IPS-20b (cell line): ENCODE measurements around the gene ADGRB3.

Source experiments
- H3K27ac ChIP-seq: one replicate; pipeline ENCODE4 v1.5.1; 2013; ENCODE audit warnings: low read length
- H3K27me3 ChIP-seq: 2 replicates; pipeline ENCODE4 v1.6.1; 2013; ENCODE audit warnings: mild to moderate bottlenecking, low read length, inconsistent platforms; ENCODE audit not compliant: insufficient read depth
- H3K36me3 ChIP-seq: 2 replicates; pipeline ENCODE4 v1.6.1; 2013; ENCODE audit warnings: low read depth, mild to moderate bottlenecking, inconsistent platforms, low read length, moderate library complexity; ENCODE audit not compliant: insufficient read depth
- H3K4me1 ChIP-seq: 2 replicates; pipeline ENCODE4 v1.6.1; 2013; ENCODE audit warnings: mild to moderate bottlenecking, control low read depth, inconsistent platforms, low read length, moderate library complexity; ENCODE audit not compliant: insufficient read depth
- H3K4me3 ChIP-seq: 2 replicates; pipeline ENCODE4 v1.5.1; 2013; ENCODE audit warnings: mild to moderate bottlenecking, low read length, inconsistent platforms
- H3K9ac ChIP-seq: 2 replicates; pipeline ENCODE4 v1.6.1; 2013; ENCODE audit warnings: low read depth, mild to moderate bottlenecking, inconsistent platforms, low read length, moderate library complexity
- H3K9me3 ChIP-seq: 2 replicates; pipeline ENCODE4 v1.6.1; 2013; ENCODE audit warnings: mild to moderate bottlenecking, low read depth, low read length, inconsistent platforms; ENCODE audit not compliant: insufficient read depth

Gene ADGRB3

DNA sequence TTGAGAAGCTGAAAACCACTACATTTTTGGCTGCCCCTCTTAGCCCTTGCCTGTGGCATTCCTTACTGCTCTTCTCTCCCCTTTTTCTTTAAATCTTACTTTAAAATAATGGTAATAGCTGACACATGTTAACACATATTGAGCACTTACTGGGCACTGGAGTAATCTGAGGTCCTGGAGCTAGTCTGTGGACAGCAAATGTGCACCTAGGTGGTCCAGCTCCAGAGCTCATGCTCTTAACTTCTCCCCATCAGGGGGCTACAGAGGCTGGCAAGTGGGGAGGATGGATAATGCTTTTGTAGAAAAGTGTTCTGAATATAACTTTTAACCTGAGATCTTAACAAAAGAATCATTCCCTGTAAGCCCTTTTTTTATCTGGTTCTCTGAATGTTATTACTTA is 74.8 kb downstream of the ADGRB3 start:
- Histone ChIP-seq H3K27me3 (no peaks in the 10 kb centered on the region), H3K36me3 (no peaks in the 10 kb centered on the region)

DNA sequence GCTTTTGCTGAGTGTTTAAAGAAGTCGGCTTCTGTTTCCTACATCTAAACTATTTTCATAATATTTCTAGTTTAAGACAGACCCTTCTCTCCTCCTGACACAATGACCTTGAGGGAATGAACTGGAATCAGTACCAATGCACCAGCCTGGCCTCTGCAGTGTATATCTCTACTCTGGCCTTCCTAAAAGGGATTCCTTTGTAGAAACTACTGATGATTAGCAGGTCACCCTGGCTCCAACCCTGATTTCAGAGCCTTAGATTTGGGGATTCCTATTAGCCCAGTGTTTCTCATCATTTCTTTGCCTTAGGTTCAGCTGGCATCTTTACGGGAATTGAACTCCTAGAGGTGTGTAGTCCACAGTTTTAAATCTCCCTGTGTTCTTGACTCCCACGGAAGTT is 75.4 kb downstream of the ADGRB3 start:
- Histone ChIP-seq H3K27ac (no peak overlapping the region), H3K27me3 (no peaks in the 10 kb centered on the region), H3K9me3 (no peaks in the 10 kb centered on the region), H3K9ac (no peak overlapping the region), H3K4me3 (no peak overlapping the region), H3K36me3 (no peaks in the 10 kb centered on the region), H3K4me1 (peaks cover 7% of the 10 kb centered on the region; the same call in 1 of the 2 replicates)

More for the DNA sequence above, 74.8 kb downstream of the ADGRB3 start:
- H3K4me3 ChIP-seq, result no peak overlapping the region
- no peak overlapping the region for H3K27ac ChIP-seq
- peaks cover 11% of the 10 kb centered on the region; the same call in 1 of the 2 replicates for H3K4me1 ChIP-seq
- no peaks in the 10 kb centered on the region for H3K9me3 ChIP-seq
- no peak overlapping the region for H3K9ac ChIP-seq

DNA sequence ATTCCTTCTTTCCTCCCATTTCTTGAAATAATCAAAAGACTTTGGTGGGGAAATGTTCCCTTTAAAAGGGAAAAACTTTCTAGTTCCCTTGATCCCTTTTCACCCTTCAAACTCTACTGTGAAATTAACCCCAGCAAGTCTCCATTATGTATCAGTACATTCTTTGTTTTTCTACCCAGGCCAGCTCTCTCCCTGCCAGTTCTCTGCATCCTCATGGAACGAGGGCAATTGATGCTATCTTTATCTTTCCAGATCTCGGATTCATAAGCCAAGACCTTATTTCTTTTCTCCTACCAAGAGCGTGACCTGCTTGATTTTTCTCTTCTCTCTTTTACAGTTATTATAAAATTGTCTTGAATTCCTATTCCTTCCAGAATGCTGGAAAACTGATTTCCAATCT is 75.8 kb downstream of the ADGRB3 start:
- H3K9me3 ChIP-seq, result no peaks in the 10 kb centered on the region
- no peaks in the 10 kb centered on the region for H3K27me3 ChIP-seq
- H3K4me3 ChIP-seq, result no peak overlapping the region
- H3K36me3 ChIP-seq, result no peaks in the 10 kb centered on the region
- H3K9ac ChIP-seq, result no peak overlapping the region
- H3K27ac ChIP-seq, result no peak overlapping the region
- H3K4me1 ChIP-seq, result peaks cover 7% of the 10 kb centered on the region; the same call in 1 of the 2 replicates

DNA sequence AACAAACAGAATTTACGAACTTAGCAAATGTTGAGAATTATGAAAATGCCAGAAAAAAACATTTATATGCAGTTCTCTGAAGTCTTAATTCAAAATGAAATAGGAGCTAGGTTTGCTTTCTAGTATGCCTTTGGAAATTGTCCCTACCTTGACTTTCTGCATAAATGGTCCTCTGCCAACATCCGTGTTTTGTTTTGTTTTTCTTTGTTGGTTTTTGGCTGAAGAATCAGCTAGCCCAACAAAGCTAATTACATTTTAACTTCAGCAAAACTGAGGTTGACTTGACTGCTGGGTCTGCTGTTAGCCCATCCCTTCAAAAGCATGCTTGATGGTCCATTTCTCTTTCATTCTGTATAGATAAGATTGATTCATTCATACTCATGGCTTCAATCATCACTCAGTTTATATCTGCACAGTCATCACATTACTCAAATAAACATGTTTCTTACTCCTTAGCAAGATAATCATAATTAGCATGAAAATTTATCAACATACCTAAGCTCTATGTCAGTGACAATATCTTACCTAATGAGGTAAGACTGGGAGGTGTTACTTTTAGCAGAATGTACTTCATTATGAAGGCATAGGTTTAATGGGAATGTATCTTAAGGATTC is 76.4 kb downstream of the ADGRB3 start:
- H3K4me3 ChIP-seq, result no peak overlapping the region
- no peaks in the 10 kb centered on the region for H3K27me3 ChIP-seq
- H3K9me3 ChIP-seq, result no peaks in the 10 kb centered on the region
- H3K36me3 ChIP-seq, result no peaks in the 10 kb centered on the region
- no peak overlapping the region for H3K9ac ChIP-seq
- H3K4me1 ChIP-seq, result peaks cover 7% of the 10 kb centered on the region; the same call in 1 of the 2 replicates
- H3K27ac ChIP-seq, result no peak overlapping the region

DNA sequence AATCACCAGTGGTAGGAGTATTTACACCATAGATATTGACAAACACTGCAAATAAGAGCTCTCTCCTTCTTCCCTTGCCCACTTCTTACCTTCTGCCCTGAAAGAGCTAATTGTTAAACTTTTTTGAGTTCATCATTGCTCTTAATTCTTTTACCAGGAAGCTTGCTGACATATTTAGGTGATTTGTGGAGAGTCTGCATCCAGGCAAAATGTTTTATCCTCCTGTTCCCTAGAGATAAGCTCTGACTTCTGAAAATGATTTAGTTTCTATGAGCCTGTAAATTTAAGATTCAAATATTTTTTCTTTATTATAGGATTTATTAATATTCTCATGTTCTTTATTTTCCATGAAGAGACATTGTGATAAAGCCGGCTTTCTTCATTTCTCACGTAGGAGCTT is 81.5 kb downstream of the ADGRB3 start:
- H3K36me3 ChIP-seq, result no peaks in the 10 kb centered on the region
- no peaks in the 10 kb centered on the region for H3K27me3 ChIP-seq
- no peak overlapping the region for H3K4me3 ChIP-seq
- H3K9me3 ChIP-seq, result no peaks in the 10 kb centered on the region
- H3K4me1 ChIP-seq, result no peaks in the 10 kb centered on the region
- no peak overlapping the region for H3K27ac ChIP-seq
- H3K9ac ChIP-seq, result no peak overlapping the region

DNA sequence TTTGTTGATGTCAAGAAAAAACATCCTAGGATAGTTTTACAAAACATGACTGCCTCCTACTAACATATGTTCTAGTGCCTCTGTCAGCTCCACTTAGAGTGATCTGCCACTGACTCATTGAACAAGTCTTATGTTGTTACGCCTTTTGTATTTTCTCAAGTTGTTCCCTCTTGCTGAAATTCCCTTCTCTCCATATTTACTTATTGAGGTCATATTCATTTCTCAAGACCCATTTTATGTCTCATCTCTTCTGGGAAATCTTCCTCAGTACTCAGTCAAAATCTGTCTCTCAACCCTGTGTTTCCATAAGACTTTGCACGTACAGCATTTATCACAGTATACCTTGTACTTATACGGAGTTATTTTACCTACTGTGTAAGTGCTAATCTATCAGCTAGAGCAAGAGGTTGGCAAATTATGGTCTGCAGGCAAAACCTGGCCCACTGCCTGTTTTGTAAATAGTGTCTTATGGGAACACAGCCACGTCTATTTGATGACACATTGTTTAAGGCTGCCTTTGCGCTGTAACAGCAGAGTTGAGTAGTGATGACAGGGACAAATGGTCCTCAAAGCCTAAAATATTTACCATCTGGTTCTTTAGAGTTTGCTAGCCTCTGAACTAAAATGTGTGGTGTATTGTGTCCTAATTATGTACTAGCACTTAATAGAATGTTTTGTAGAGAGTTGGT is 83.4 kb downstream of the ADGRB3 start:
- Histone ChIP-seq H3K27me3 (no peaks in the 10 kb centered on the region), H3K4me3 (no peak overlapping the region), H3K36me3 (no peaks in the 10 kb centered on the region), H3K4me1 (no peaks in the 10 kb centered on the region), H3K27ac (no peak overlapping the region), H3K9ac (no peak overlapping the region), H3K9me3 (no peaks in the 10 kb centered on the region)

DNA sequence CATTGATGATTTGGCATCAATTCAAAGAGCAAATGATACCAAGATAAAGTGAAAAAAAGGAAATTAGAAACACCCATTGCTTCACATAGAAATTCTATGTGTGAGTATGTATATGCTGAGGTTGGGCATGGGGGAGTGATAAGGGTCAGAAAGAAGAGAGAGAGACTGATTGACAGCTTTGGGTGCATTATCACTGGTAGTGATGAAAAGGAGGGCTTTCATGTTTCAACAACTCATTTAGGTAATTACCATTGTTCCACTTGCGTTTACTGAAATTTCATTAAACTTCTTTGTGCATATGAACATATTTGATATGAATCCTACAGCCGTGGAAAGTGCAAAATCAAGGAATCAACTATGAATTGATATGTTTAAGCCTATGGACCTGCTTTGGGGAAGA is 84.7 kb downstream of the ADGRB3 start:
- no peaks in the 10 kb centered on the region for H3K9me3 ChIP-seq
- H3K4me3 ChIP-seq, result no peak overlapping the region

DNA sequence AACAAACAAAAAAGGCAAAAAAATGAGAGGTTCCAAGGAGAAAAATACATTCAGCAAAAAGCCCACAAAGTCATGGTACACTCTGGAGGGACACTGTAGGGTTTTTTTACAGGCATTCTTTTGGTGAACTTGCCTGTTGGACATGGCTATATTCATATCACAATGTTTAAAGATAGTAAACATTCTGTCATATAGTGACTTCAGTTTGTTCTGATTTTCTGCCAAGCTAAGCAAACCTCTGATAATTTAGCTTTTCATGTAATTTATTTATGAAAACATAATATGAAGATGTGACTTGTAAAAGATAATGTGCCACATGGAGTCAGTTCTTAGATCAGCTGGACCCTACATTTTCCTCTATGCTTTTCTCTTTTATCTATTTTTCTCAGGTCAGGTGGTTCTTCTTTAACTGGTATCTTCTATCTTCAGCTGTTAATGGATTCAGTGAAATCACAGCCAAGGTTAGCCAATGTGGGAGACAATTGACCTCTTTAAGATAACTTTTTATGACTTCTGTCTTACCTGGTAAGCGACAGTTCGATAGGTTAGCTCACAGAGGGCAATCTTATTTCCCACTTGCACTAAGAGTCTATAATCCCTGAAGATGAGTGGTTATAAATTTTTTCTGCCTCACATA is 87.9 kb downstream of the ADGRB3 start:
- Histone ChIP-seq H3K36me3 (no peaks in the 10 kb centered on the region), H3K4me3 (no peak overlapping the region), H3K9me3 (no peaks in the 10 kb centered on the region), H3K9ac (no peak overlapping the region), H3K27ac (no peak overlapping the region), H3K4me1 (no peaks in the 10 kb centered on the region), H3K27me3 (no peaks in the 10 kb centered on the region)

More for the DNA sequence above, 84.7 kb downstream of the ADGRB3 start:
- Histone ChIP-seq H3K27ac (no peak overlapping the region), H3K27me3 (no peaks in the 10 kb centered on the region), H3K36me3 (no peaks in the 10 kb centered on the region), H3K9ac (no peak overlapping the region), H3K4me1 (no peaks in the 10 kb centered on the region)

DNA sequence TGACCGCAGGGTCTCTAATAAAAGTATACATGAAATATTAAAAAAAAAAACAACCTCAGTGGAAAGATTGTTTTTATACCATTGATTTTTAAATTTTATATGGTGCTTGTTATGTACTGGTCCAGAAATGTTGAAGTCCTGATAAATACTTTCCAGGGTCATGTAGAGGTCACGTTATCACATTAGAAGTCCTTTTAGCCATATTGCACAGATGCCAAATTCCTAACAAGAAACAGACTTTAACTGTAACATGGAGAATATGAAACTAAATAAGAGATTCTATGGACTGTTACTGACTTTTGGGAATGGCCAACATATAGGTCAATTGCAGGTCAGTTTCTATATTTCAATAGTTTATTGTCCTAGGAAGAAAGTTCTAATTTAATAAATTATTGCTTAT is 89.0 kb downstream of the ADGRB3 start:
- Histone ChIP-seq H3K27ac (no peak overlapping the region), H3K4me3 (no peak overlapping the region), H3K36me3 (no peaks in the 10 kb centered on the region), H3K9ac (no peak overlapping the region), H3K27me3 (no peaks in the 10 kb centered on the region), H3K4me1 (no peaks in the 10 kb centered on the region), H3K9me3 (no peaks in the 10 kb centered on the region)

DNA sequence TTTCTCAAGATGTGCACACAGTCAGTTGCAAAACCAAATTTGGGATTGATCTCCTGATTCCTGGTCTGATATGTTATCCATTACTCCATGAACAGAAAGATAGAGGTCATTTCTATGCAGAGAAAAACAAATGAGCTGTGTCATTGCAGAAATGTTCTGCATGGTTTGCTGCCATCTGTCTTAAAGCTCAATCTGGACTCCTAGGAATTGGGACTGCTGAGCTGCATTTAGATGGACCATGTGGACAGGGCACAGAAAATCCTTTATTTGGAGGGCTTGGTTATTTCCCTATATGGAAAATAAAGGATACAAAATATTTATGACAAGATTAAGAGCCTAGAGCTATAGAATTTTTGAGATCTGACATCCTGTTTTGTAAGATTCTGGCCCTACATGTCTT is 91.3 kb downstream of the ADGRB3 start:
- Histone ChIP-seq H3K27ac (no peak overlapping the region), H3K4me1 (no peaks in the 10 kb centered on the region), H3K4me3 (no peak overlapping the region), H3K27me3 (no peaks in the 10 kb centered on the region), H3K9ac (no peak overlapping the region), H3K36me3 (no peaks in the 10 kb centered on the region), H3K9me3 (no peaks in the 10 kb centered on the region)

DNA sequence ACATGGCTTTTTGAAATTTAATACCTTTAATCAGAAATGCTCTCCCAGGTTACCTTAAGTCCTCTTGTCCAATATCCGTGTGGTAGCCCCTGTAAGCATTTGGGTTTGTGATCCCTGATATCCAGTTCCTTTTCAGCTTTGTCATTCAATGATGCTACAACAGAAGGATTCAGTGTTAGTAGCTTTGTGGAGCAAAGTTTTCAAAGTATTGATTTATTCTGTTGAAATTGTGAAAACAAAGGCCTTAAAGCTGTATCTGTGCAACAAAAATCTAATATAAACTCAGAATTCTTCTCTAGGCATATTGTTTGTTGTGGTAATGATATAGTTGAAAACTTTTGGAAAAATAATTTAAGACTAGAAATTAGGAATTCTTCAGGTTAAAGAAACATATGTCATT is 91.9 kb downstream of the ADGRB3 start:
- H3K9ac ChIP-seq, result no peak overlapping the region
- no peak overlapping the region for H3K27ac ChIP-seq
- H3K9me3 ChIP-seq, result no peaks in the 10 kb centered on the region
- no peaks in the 10 kb centered on the region for H3K36me3 ChIP-seq
- no peak overlapping the region for H3K4me3 ChIP-seq
- H3K4me1 ChIP-seq, result no peaks in the 10 kb centered on the region
- no peaks in the 10 kb centered on the region for H3K27me3 ChIP-seq

DNA sequence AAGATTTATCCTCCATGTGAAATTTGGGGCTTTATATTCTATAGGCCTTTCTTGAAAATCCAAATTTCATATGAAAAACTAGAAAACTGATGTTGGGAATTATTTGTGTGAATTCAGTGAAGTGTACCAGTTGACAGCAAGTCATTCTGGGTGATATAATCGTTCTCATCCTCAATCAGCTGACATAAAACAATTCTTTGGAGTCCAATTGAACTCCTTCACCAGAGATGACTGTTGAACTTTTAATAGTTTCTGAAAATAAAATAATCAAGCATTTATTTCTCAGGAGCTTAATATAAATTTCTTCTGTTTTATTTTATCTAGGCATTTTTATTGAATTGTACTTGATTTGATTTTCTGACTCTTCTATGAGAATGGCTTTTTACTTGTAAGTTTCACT is 92.6 kb downstream of the ADGRB3 start:
- Histone ChIP-seq H3K4me3 (no peak overlapping the region), H3K4me1 (no peaks in the 10 kb centered on the region), H3K9ac (no peak overlapping the region), H3K9me3 (no peaks in the 10 kb centered on the region), H3K27me3 (no peaks in the 10 kb centered on the region), H3K36me3 (no peaks in the 10 kb centered on the region), H3K27ac (no peak overlapping the region)
